Mononuclear cell (primary cell): ENCODE results near the gene SNAP25. TPM values are rescaled to one million over a fixed set of nuclear protein-coding genes. Genes with fewer than 3 reads are reported as not detected.

Experiments
- H3K27me3 ChIP-seq: 2 replicates; pipeline ENCODE4 v1.6.0; 2011; ENCODE audit warnings: low read length, control low read depth; ENCODE audit not compliant: insufficient read depth
- H3K4me1 ChIP-seq: 2 replicates; pipeline ENCODE4 v1.5.1; 2011; ENCODE audit warnings: mild to moderate bottlenecking, low read length, control low read depth; ENCODE audit not compliant: insufficient read depth
- H3K4me3 ChIP-seq: 2 replicates; pipeline ENCODE4 v1.5.1; 2011; ENCODE audit warnings: mild to moderate bottlenecking, low read length, moderate library complexity
- H3K9me3 ChIP-seq: 2 replicates; pipeline ENCODE4 v1.5.1; 2011; ENCODE audit warnings: low read depth, mild to moderate bottlenecking, control low read depth, low read length
- total RNA-seq: library from RNA; depleted of rRNA; stranded (reverse); fragments of >200 nt; gene quantifications from one replicate; pipeline ENCODE4 v1.2.3, GENCODE V29; 2012

Gene SNAP25
- total RNA-seq, 1 donor: not detected

DNA sequence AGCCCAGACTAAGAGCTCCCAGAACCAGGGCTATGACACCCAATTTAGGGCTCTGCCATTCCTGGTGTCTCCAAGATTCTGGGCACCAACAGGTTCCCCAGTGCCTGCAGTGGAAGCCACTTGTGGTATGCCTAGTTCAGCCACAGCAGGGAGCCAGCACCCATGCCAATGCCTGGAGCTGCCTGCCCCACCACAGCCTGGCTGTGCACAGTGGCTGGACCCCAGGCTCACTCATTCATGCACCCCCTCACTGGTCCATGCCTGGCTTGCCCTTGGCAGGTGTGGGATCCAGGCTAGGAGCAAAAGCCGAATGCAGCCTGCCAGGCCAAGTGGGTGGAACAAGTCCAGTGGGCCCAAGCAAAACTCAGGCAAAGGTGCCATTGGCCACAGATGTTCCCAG is 123.5 kb downstream of the SNAP25 start:
- no peak overlapping the region for H3K4me3 ChIP-seq
- H3K4me1 ChIP-seq: no peaks in the 10 kb centered on the region
- no peaks in the 10 kb centered on the region for H3K27me3 ChIP-seq
- H3K9me3 ChIP-seq: no peaks in the 10 kb centered on the region

DNA sequence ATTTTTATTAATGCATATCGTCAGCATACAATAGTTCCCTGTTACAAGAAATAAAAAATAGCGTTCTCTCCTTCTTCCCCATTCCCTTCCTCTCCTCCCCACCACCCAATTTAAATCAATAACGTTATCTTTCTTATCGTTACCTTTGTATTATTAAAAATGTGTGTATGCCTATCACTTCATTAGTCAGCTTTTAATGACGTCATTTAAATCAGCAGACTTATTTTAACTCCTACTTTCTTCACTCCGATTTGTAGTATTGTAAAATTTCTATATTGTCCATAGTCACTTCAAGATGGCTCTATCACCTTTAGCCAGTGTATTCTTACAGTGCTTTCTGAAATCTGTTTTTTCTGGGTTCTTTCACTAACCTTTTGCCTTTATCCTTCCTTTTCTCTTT is 126.3 kb downstream of the SNAP25 start:
- H3K4me1 ChIP-seq: no peaks in the 10 kb centered on the region
- H3K9me3 ChIP-seq: no peaks in the 10 kb centered on the region
- no peak overlapping the region for H3K4me3 ChIP-seq
- H3K27me3 ChIP-seq: no peaks in the 10 kb centered on the region

GRCh38 chr20:10347086-10347880 is 128.7 kb downstream of the SNAP25 start:
- Histone ChIP-seq H3K4me1 (peaks cover 6% of the 10 kb centered on the region), H3K27me3 (no peaks in the 10 kb centered on the region), H3K9me3 (no peaks in the 10 kb centered on the region), H3K4me3 (no peak overlapping the region)

GRCh38 chr20:10349118-10349517 is 130.5 kb downstream of the SNAP25 start:
- Histone ChIP-seq H3K27me3 (no peaks in the 10 kb centered on the region), H3K4me3 (no peak overlapping the region), H3K4me1 (peaks cover 6% of the 10 kb centered on the region), H3K9me3 (no peaks in the 10 kb centered on the region)

DNA sequence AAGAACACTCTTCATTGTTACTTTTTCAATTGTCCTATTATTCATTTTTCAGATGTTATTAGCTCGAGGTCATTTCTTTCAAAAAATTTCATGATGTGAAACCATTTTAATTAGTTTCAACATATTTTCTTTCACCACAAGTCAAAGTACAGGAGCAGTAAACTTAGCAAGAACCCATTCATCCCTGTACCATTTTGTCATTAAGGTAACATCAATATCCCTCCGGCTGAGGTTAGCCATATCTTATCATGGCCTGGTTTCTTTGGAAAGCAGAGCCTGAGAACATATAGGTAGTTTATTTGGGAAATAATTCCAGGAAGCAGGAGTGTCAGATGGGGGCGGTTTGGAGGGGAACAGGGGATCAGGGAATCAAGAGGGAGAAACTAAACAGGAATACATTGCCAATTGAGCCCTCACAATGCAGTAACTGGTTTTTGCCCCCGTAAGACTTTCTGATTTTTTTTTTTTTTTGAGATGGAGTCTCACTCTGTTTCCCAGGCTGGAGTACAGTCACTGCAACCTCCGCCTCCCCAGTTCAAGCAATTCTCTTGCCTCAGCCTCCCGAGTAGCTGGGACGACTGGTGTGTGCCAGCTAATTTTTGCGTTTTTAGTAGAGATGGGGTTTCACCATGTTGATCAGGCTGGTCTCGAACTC is 131.7 kb downstream of the SNAP25 start:
- H3K9me3 ChIP-seq: no peaks in the 10 kb centered on the region
- no peak overlapping the region for H3K4me3 ChIP-seq
- peaks cover 6% of the 10 kb centered on the region for H3K4me1 ChIP-seq
- no peaks in the 10 kb centered on the region for H3K27me3 ChIP-seq

DNA sequence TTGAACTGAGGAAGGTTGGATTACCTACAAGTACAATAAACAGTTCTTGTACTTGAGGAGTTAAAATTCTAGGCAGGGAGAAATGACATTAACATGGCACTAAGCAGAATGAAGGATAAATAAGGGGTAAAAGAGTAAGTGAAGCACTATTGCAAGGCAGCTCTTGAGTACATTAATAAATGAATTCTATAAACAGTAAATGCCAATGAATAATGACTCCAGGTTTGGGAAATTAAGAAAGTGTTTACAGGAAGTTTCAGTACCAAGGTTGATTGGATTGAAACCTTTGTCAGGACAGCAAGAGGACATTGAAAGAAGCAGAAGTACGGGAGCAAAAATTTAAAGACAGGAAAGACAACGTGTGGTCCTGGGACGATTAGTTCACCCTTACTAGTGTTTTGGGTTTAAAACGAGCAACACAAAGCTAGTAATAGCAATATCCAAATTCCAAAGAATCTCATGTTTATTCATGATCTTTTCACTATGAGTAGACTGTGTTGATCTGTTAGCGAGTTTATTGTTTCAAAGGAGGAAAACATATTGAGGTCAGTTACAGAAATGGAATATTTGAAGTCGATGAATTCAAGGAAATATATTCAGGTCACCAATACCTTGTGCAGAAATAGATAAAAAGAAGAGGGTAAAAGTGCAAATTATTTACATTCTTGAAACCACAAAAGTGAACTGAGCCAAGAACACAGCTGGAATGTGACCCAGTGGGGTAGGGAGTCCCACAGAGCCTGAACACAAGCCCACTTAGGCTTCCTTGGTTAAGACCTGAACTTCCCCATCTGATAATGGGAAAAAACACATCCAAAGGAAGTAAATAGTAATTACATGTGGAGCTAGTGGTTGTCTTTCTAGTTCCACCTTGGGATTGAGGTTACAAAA is 134.5 kb downstream of the SNAP25 start:
- Histone ChIP-seq H3K4me3 (no peak overlapping the region), H3K9me3 (no peaks in the 10 kb centered on the region), H3K4me1 (peaks cover 6% of the 10 kb centered on the region), H3K27me3 (no peaks in the 10 kb centered on the region)

DNA sequence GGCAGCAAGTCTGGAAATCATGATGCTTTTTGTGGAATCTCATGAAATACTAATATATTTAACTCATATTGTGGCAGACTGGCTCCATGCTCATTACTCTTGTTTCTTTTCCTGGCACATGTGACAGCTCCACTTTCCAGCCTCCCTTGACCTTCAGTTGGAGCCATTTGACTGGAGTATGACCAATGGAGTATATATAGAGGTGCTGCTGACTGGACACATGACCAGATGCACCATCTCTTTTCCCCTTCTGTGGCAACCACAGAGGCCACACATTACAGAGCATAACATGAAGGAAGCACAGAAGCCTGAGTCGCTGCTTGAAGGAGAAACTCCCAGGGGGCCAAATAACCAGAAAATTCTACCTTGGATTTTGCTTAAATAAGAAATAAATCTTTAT is 138.0 kb downstream of the SNAP25 start:
- H3K9me3 ChIP-seq: no peaks in the 10 kb centered on the region
- H3K27me3 ChIP-seq: no peaks in the 10 kb centered on the region
- H3K4me1 ChIP-seq: no peaks in the 10 kb centered on the region
- H3K4me3 ChIP-seq: no peak overlapping the region

Other genes with a start within 250 kb of the SNAP25 start
- 0.84 TPM for gene ANKEF1, start 183.8 kb upstream of the SNAP25 start, total RNA-seq
- 1.3 TPM for gene MKKS, start 215.4 kb downstream of the SNAP25 start, total RNA-seq
- gene SLX4IP, start 216.5 kb downstream of the SNAP25 start, total RNA-seq: 1.2 TPM